OCI-LY3 (cell line): ENCODE data around the gene SBSN.

Source experiments
- H2AFZ ChIP-seq: fragments of 200-600, 300-600 bp; shearing (Covaris generic); 2 replicates; pipeline ENCODE4 v1.6.0; 2014; ENCODE audit warnings: antibody characterized with exemption, low read depth, low read length
- H3K27ac ChIP-seq: fragments of 200-600, 300-600 bp; sonication (generic); 2 replicates; pipeline ENCODE4 v1.5.1; 2014; ENCODE audit warnings: mild to moderate bottlenecking, low read length, moderate library complexity, mixed read lengths
- H3K27me3 ChIP-seq: fragments of 200-600, 300-600 bp; sonication (generic); 2 replicates; pipeline ENCODE4 v1.6.1; 2014; ENCODE audit warnings: low read depth, low read length, mixed read lengths
- H3K36me3 ChIP-seq: fragments of 200-600, 300-600 bp; sonication (generic); replicated peaks from 2 replicates; pipeline ENCODE3; 2014; ENCODE audit warnings: low read depth, low read length, mixed read lengths
- H3K4me1 ChIP-seq: fragments of 300-600, 200-600 bp; sonication (generic); 2 replicates; pipeline ENCODE4 v1.6.1; 2014; ENCODE audit warnings: low read length, mixed read lengths
- H3K4me2 ChIP-seq: fragments of 200-600, 300-600 bp; sonication (generic); 2 replicates; pipeline ENCODE4 v1.6.1; 2014; ENCODE audit warnings: low read length, mixed read lengths
- H3K4me3 ChIP-seq: fragments of 300-600, 200-600 bp; sonication (generic); 2 replicates; pipeline ENCODE4 v1.5.1; 2014; ENCODE audit warnings: antibody characterized with exemption, mild to moderate bottlenecking, low read length, moderate library complexity
- H3K79me2 ChIP-seq: fragments of 300-600, 200-600 bp; shearing (Covaris generic); 2 replicates; pipeline ENCODE4 v1.6.1; 2014; ENCODE audit warnings: mild to moderate bottlenecking, low read length, mixed read lengths
- H3K9ac ChIP-seq: fragments of 300-600, 200-600 bp; shearing (Covaris generic); 2 replicates; pipeline ENCODE4 v1.6.0; 2014; ENCODE audit warnings: mild to moderate bottlenecking, low read length, moderate library complexity
- H3K9me3 ChIP-seq: fragments of 200-600, 300-600 bp; shearing (Covaris generic); 2 replicates; pipeline ENCODE4 v1.6.1; 2014; ENCODE audit warnings: low read length, mixed read lengths; ENCODE audit not compliant: insufficient read depth
- H4K20me1 ChIP-seq: fragments of 200-600, 300-600 bp; sonication (generic); 2 replicates; pipeline ENCODE4 v1.6.1; 2016; ENCODE audit warnings: low read length, mixed read lengths; ENCODE audit not compliant: insufficient read depth
- CTCF ChIP-seq: fragments of 200-600, 300-600 bp; sonication (generic); IDR thresholded peaks from 2 replicates; pipeline ENCODE4 v1.5.1; 2014; ENCODE audit warnings: antibody characterized with exemption, low read length, low read depth
- EZH2phosphoT487 ChIP-seq: fragments of 200-600 bp; shearing (Covaris generic); IDR thresholded peaks from 2 replicates; pipeline ENCODE4 v1.6.1; 2018; ENCODE audit warnings: antibody characterized with exemption, mixed run types, low read depth

SBSN gene

GRCh38 chr19:35539850-35540249, 11.7 kb upstream of the SBSN start:
- H3K27me3 ChIP-seq: no peaks in the 10 kb centered on the region
- no peaks in the 10 kb centered on the region for H4K20me1 ChIP-seq
- peaks cover 8% of the 10 kb centered on the region for H3K4me1 ChIP-seq
- H2AFZ ChIP-seq: no peak overlapping the region
- TF ChIP-seq EZH2phosphoT487 (no peak), CTCF (no peak)
- H3K27ac ChIP-seq: no peak overlapping the region
- H3K9ac ChIP-seq: no peak overlapping the region
- peaks cover 6% of the 10 kb centered on the region for H3K36me3 ChIP-seq
- H3K9me3 ChIP-seq: no peaks in the 10 kb centered on the region
- H3K4me3 ChIP-seq: no peak overlapping the region
- no peak overlapping the region for H3K4me2 ChIP-seq
- peaks cover 13% of the 10 kb centered on the region for H3K79me2 ChIP-seq

GRCh38 chr19:35539314-35539713, 11.2 kb upstream of the SBSN start:
- Histone ChIP-seq H3K27ac (no peak overlapping the region), H3K4me1 (peaks cover 4% of the 10 kb centered on the region), H3K4me3 (no peak overlapping the region), H2AFZ (no peak overlapping the region), H4K20me1 (no peaks in the 10 kb centered on the region), H3K9me3 (no peaks in the 10 kb centered on the region), H3K27me3 (no peaks in the 10 kb centered on the region), H3K79me2 (peaks cover 7% of the 10 kb centered on the region), H3K36me3 (peaks cover 6% of the 10 kb centered on the region), H3K9ac (no peak overlapping the region), H3K4me2 (no peak overlapping the region)
- no peak for TF ChIP-seq CTCF
- TF ChIP-seq EZH2phosphoT487: no peak

- no peak overlapping the region for H3K4me2 ChIP-seq
- H3K4me1 ChIP-seq: no peaks in the 10 kb centered on the region
- no peaks in the 10 kb centered on the region for H3K79me2 ChIP-seq
- H3K27me3 ChIP-seq: peaks cover 8% of the 10 kb centered on the region
- no peaks in the 10 kb centered on the region for H4K20me1 ChIP-seq
- no peak for TF ChIP-seq EZH2phosphoT487
- no peak for TF ChIP-seq CTCF
- H2AFZ ChIP-seq: no peak overlapping the region
- H3K36me3 ChIP-seq: peaks cover 1% of the 10 kb centered on the region
- no peak overlapping the region for H3K9ac ChIP-seq
- no peak overlapping the region for H3K4me3 ChIP-seq
- H3K9me3 ChIP-seq: no peaks in the 10 kb centered on the region
- H3K27ac ChIP-seq: no peak overlapping the region
These were observed 6.8 kb upstream of the SBSN start for GRCh38 chr19:35534803-35535480.

DNA sequence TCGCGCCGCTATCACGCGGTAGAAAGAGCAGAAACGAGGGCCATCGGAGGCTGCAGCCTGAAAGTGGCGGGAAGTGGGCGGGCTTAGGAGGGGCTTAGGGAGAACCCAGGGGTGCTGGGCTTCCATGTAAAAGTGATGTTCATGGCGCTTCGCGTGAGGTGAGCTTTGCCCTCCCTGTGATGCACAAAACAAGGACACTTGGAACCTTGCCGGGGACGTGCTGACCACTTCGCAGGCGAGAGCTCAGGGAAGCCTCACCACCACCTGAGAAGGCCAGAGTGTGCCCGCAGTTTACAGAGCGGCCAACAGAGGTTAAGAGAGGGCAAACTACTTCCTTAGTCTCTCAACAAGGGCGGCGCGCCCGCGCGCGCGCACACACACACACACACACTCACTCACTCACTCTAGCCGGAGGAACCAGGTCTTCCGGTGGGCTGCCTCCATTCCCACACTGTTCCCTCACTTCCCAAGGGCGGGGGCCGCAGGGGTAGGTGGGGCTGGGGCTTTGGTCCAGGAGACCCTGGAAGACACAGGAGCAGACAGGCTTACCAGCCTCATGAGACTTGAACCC, 5.8 kb upstream of the SBSN start:
- TF ChIP-seq CTCF (no peak), EZH2phosphoT487 (no peak)
- Histone ChIP-seq H3K4me3 (no peak overlapping the region), H3K27ac (no peak overlapping the region), H3K36me3 (no peaks in the 10 kb centered on the region), H3K79me2 (no peaks in the 10 kb centered on the region), H3K9ac (no peak overlapping the region), H3K4me1 (no peaks in the 10 kb centered on the region), H3K9me3 (no peaks in the 10 kb centered on the region), H3K27me3 (peaks cover 9% of the 10 kb centered on the region), H2AFZ (no peak overlapping the region), H4K20me1 (no peaks in the 10 kb centered on the region), H3K4me2 (no peak overlapping the region)
